ENCODE measurements around the gene TBC1D14. TPM values are rescaled to one million over a fixed set of nuclear protein-coding genes. Genes with fewer than 3 reads are reported as not detected.
A peak's percentile ranks its signal among the peaks of the same experiment; 100 is the strongest.

TBC1D14 gene
- total and polyA plus RNA-seq, 2 of the 8 experiments (the other 6 are each of a cell fraction or from before 2014, with no cell fraction given) = 45.6 to 48.2 TPM

DNA sequence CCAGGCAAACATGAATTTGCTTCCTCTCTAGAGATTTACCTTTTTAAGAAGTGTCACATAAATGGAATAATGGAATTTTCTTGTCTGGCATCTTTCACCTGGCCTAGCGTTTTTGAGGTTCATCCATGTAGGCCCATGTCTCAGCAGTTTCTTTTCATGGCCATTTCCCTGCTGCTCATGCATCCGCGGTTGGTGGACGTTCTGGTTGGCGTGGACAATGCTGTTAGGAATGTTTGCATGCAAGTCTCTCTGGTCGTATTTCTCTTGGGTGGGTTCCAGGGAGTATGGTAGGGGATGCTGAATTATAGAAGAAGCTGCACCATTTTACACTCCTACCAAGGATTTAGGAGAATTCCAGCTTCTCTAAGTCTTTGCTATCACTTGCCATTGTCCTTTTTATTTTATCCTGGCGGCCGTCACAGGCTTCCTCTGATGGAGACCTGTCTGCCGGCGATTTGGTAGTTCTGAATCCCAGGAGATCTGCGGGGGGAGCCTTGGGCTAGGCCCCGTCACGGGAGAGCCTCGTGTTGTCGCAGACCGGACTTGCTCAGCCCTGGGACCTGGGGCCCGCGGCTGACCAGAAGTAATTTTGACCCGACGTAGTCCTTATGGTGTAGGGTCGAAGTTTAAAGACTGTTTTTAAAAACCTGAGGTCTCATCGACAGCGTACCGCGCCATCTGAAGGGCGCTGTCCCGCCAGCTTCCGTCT lies 76.6 kb downstream of the TBC1D14 start:
- Histone ChIP-seq H3K27me3 (replicated peaks in 1 of 4; ENCODE audit: control insufficient read depth in 3 of 4, extremely low read depth in 1 of 4, insufficient read depth in 3 of 4, low read length in 3 of 4) (no peaks in the 10 kb centered on the region), H2AFZ (ENCODE audit: low read length) (0 out of 2 replicates have a peak overlapping the region, but pooled peaks have one; percentile 1), H3K4ac (replicated peaks; ENCODE audit: insufficient read length, low read depth, low read length) (no peak overlapping the region), H3K18ac (ENCODE audit: extremely low read depth, low read length) (peak overlapping the region; percentile 53; the same call in 1 of the 2 replicates), H3K56ac (replicated peaks; ENCODE audit: insufficient read length, low read depth, low read length) (no peak overlapping the region), H3K4me3 (ENCODE audit: extremely low read depth in 1 of 4, insufficient read depth in 2 of 4, low read depth in 3 of 4, low read length in 4 of 4) (peak overlapping the region; percentile 59 to 76 (median 64)), H2AK5ac (ENCODE audit: low read depth, low read length) (no peak overlapping the region), H2BK12ac (ENCODE audit: low read depth, low read length) (no peak overlapping the region), H3K36me3 (ENCODE audit: control insufficient read depth in 2 of 4, insufficient read depth in 4 of 4, low read length in 3 of 4) (no peaks in the 10 kb centered on the region), H3K4me1 (replicated peaks in 1 of 4; ENCODE audit: control insufficient read depth in 3 of 4, insufficient read depth in 4 of 4, low read length in 3 of 4) (peaks cover 5 to 17% (median 8%) of the 10 kb centered on the region in 4 experiments), H2BK20ac (ENCODE audit: low read length) (no peak overlapping the region), H2BK15ac (ENCODE audit: low read length) (no peak overlapping the region), H3K79me2 (ENCODE audit: control insufficient read depth in 1 of 2, insufficient read depth in 2 of 2, low read length in 2 of 2) (peaks cover 7 to 44% of the 10 kb centered on the region in 2 experiments; a peak in 3 of 4 replicates), H3K27ac (ENCODE audit: low read depth, low read length) (peak overlapping the region; percentile 67), H4K91ac (replicated peaks; ENCODE audit: insufficient read length, low read length) (no peak overlapping the region), H3K79me1 (ENCODE audit: low read depth, low read length) (peaks cover 17% of the 10 kb centered on the region), H3K9me3 (ENCODE audit: insufficient read depth in 2 of 2, low read depth in 1 of 2, low read length in 1 of 2) (no peaks in the 10 kb centered on the region), H3K9ac (replicated peaks in 1 of 4; ENCODE audit: extremely low read depth in 1 of 4, low read depth in 3 of 4, low read length in 3 of 4) (peak overlapping the region in 3 of 4 experiments; percentile 58 to 66 (median 66); a peak in 5 of 7 replicates), H3K23ac (ENCODE audit: insufficient read length) (no peak overlapping the region), H2BK5ac (ENCODE audit: low read depth, low read length) (no peak overlapping the region), H3K23me2 (ENCODE audit: low read depth, low read length) (peaks cover 11% of the 10 kb centered on the region), H4K8ac (ENCODE audit: extremely low read depth, insufficient read depth, low read length) (no peak overlapping the region), H4K20me1 (replicated peaks in 1 of 2; ENCODE audit: control insufficient read depth in 1 of 2, insufficient read depth in 2 of 2, low read length in 2 of 2) (peaks cover 12 to 19% of the 10 kb centered on the region in 2 experiments), H3K14ac (ENCODE audit: insufficient read length) (no peak overlapping the region), H4K5ac (ENCODE audit: insufficient read length, low read depth, low read length) (no peak overlapping the region), H3K4me2 (ENCODE audit: insufficient read depth in 1 of 2, low read depth in 2 of 2, low read length in 2 of 2) (peak overlapping the region; percentile 78 to 88), H2BK120ac (replicated peaks; ENCODE audit: low read depth, low read length) (no peak overlapping the region)
- TF ChIP-seq PHF8 (conservative IDR thresholded peaks at IDR 0.05; ENCODE audit: low read depth, low read length) (0 out of 2 replicates have a peak, but pooled peaks have one; percentile 2), SIN3A (conservative IDR thresholded peaks at IDR 0.05 in 1 of 2, IDR thresholded peaks at IDR 0.05 in 1 of 2; ENCODE audit: low read depth in 1 of 2, low read length in 2 of 2) (no peak)
- WGBS, 2 experiments (ENCODE audit: extremely low coverage in 1 of 2, insufficient coverage in 1 of 2, insufficient read length in 1 of 2, insufficient replicate concordance in 2 of 2, low coverage in 1 of 2, low lambda C conversion rate in 2 of 2, missing lambda C conversion rate in 1 of 2) = 9% methylated on average over 28 of the region's 28 CpGs; no CpG with 5 or more reads in 1 of the 2 experiments
- DNase-seq (ENCODE audit: low read depth in 1 of 2, low spot score in 2 of 2) (no peak), FAIRE-seq (no peak)
- ChIA-PET CTCF (ENCODE audit: partially characterized antibody) (interaction anchor here (0.5 to 3.0 kb wide), 9 partner anchors 13 to 311 kb away, joined by 3 to 14 read pairs (median 4); no protein-coding TSS in a partner anchor), POLR2A (ENCODE audit: partially characterized antibody) (interaction anchor here (1.0 to 3.0 kb wide), 8 partner anchors 13 to 204 kb away, joined by 3 to 29 read pairs (median 8); partner anchors contain the start of genes GRPEL1, KIAA0232 and TBC1D14)
